ENCODE results near the gene ANKRD33B.
A peak's percentile ranks its signal among the peaks of the same experiment; 100 is the strongest.
"Not testable (repeated sequence)": the region's sequence is repeated elsewhere in the genome, so short reads cannot be mapped to it uniquely, and the experiment has no call there.

ANKRD33B gene

GRCh38 chr5:10612251-10612650 is 48.4 kb downstream of the ANKRD33B start:
- DNase-seq: no peak

GRCh38 chr5:10615693-10616092 is 51.8 kb downstream of the ANKRD33B start:
- no peak for DNase-seq

- DNase-seq: no peak
These were observed 53.2 kb downstream of the ANKRD33B start for GRCh38 chr5:10617103-10617502.

GRCh38 chr5:10618311-10618710 is 54.4 kb downstream of the ANKRD33B start:
- no peak for DNase-seq

GRCh38 chr5:10619649-10620048 is 55.8 kb downstream of the ANKRD33B start:
- no peak for DNase-seq

- no peak for DNase-seq
These were observed 56.5 kb downstream of the ANKRD33B start for GRCh38 chr5:10620346-10620745.

GRCh38 chr5:10621832-10622231 is 58.0 kb downstream of the ANKRD33B start:
- DNase-seq: no peak

- DNase-seq: no peak
These were observed 58.9 kb downstream of the ANKRD33B start for GRCh38 chr5:10622810-10623209.

GRCh38 chr5:10623305-10623910 is 59.5 kb downstream of the ANKRD33B start:
- DNase-seq: no peak

GRCh38 chr5:10624206-10624605 is 60.3 kb downstream of the ANKRD33B start:
- no peak for DNase-seq

GRCh38 chr5:10624679-10625078 is 60.8 kb downstream of the ANKRD33B start:
- no peak for DNase-seq

- no peak for DNase-seq
These were observed 62.0 kb downstream of the ANKRD33B start for GRCh38 chr5:10625700-10626472.

- no peak for DNase-seq
These were observed 62.7 kb downstream of the ANKRD33B start for GRCh38 chr5:10626473-10627013.

- DNase-seq: peak in 1 of 56 donors; percentile 10
These were observed 63.4 kb downstream of the ANKRD33B start for GRCh38 chr5:10627160-10627701.

- no peak for DNase-seq
These were observed 64.7 kb downstream of the ANKRD33B start for GRCh38 chr5:10628601-10629000.

GRCh38 chr5:10629682-10630081 is 65.8 kb downstream of the ANKRD33B start:
- no peak for DNase-seq

GRCh38 chr5:10630126-10630525 is 66.3 kb downstream of the ANKRD33B start:
- DNase-seq: no peak

- not testable (repeated sequence) for DNase-seq
These were observed 66.9 kb downstream of the ANKRD33B start for GRCh38 chr5:10630744-10631143.

GRCh38 chr5:10631316-10631996 is 67.6 kb downstream of the ANKRD33B start:
- DNase-seq: no peak

GRCh38 chr5:10632110-10632761 is 68.4 kb downstream of the ANKRD33B start:
- peak in 1 of 56 donors; percentile 14 for DNase-seq
